Stimulated activated effector memory CD8-positive, alpha-beta T cell treated with anti-CD3 and anti-CD28 coated beads, Interleukin-12 subunit alpha, Interleukin-12 subunit beta, amount 100 ng/mL, for 72 hours (primary cell): ENCODE results near the gene P2RY8.
"Not testable (repeated sequence)": the region's sequence is repeated elsewhere in the genome, so short reads cannot be mapped to it uniquely, and the experiment has no call there.

Source experiments
- ATAC-seq: fragments of 150-1000 bp; cut with Tn5 transposase; 2 replicates; pipeline ENCODE4 v1.10.0; 2021
- DNase-seq, 2 donors: peaks; one replicate each; pipeline ENCODE4 v3.0.0; 2021 to 2022; ENCODE audit warnings: low spot score in 2 of 2
- H3K27ac Mint-ChIP-seq: one replicate; pipeline ENCODE4 v1.8.0; 2022; ENCODE audit warnings: mild to moderate bottlenecking, mixed read lengths
- H3K36me3 Mint-ChIP-seq: one replicate; pipeline ENCODE4 v1.8.0; 2022; ENCODE audit warnings: mild to moderate bottlenecking, mixed read lengths
- H3K4me1 Mint-ChIP-seq: one replicate; pipeline ENCODE4 v1.8.0; 2022; ENCODE audit warnings: mixed read lengths
- H3K4me3 Mint-ChIP-seq: one replicate; pipeline ENCODE4 v1.8.0; 2022; ENCODE audit warnings: mild to moderate bottlenecking, mixed read lengths
- H3K9me3 Mint-ChIP-seq: one replicate; pipeline ENCODE4 v1.8.0; 2022; ENCODE audit warnings: mixed read lengths

Gene P2RY8

GRCh38 chrX:1531096-1531890 is 5.7 kb downstream of the P2RY8 start:
- Mint-ChIP-seq H3K9me3 (no peaks in the 10 kb centered on the region), H3K4me1 (peaks cover 6% of the 10 kb centered on the region), H3K27ac (no peak overlapping the region), H3K36me3 (peaks cover 22% of the 10 kb centered on the region), H3K4me3 (no peak overlapping the region)
- ATAC-seq (no peak), DNase-seq (peak in 1 of 2 donors; percentile 74)

GRCh38 chrX:1529756-1530155 is 7.2 kb downstream of the P2RY8 start:
- Mint-ChIP-seq H3K9me3 (no peaks in the 10 kb centered on the region), H3K36me3 (peaks cover 7% of the 10 kb centered on the region), H3K27ac (no peak overlapping the region), H3K4me3 (no peak overlapping the region), H3K4me1 (peaks cover 6% of the 10 kb centered on the region)
- DNase-seq: peak in 1 of 2 donors; percentile 68
- ATAC-seq: peak; percentile 30

- DNase-seq (peak in 1 of 2 donors; percentile 74), ATAC-seq (peak; percentile 58)
- Mint-ChIP-seq H3K4me1 (peaks cover 6% of the 10 kb centered on the region), H3K27ac (no peak overlapping the region), H3K4me3 (no peak overlapping the region), H3K36me3 (peaks cover 2% of the 10 kb centered on the region), H3K9me3 (no peaks in the 10 kb centered on the region)
Observed at GRCh38 chrX:1529328-1529727, 7.7 kb downstream of the P2RY8 start.

- Mint-ChIP-seq H3K4me3 (no peak overlapping the region), H3K4me1 (peaks cover 6% of the 10 kb centered on the region), H3K9me3 (no peaks in the 10 kb centered on the region), H3K27ac (no peak overlapping the region), H3K36me3 (no peaks in the 10 kb centered on the region)
- ATAC-seq: no peak
- peak in 1 of 2 donors; percentile 68 for DNase-seq
Observed at GRCh38 chrX:1528884-1529203, 8.1 kb downstream of the P2RY8 start.

GRCh38 chrX:1528186-1528883 is 8.7 kb downstream of the P2RY8 start:
- Mint-ChIP-seq H3K27ac (no peak overlapping the region), H3K9me3 (no peaks in the 10 kb centered on the region), H3K4me1 (peaks cover 7% of the 10 kb centered on the region), H3K4me3 (no peak overlapping the region), H3K36me3 (no peaks in the 10 kb centered on the region)
- ATAC-seq (peak; percentile 90), DNase-seq (peak in 1 of 2 donors; percentile 79)

- no peak overlapping the region for H3K4me3 Mint-ChIP-seq
- no peak overlapping the region for H3K27ac Mint-ChIP-seq
- H3K4me1 Mint-ChIP-seq: peaks cover 7% of the 10 kb centered on the region
- H3K9me3 Mint-ChIP-seq: no peaks in the 10 kb centered on the region
- DNase-seq: no peak
- H3K36me3 Mint-ChIP-seq: no peaks in the 10 kb centered on the region
- ATAC-seq: no peak
Observed at GRCh38 chrX:1527457-1527856, 9.5 kb downstream of the P2RY8 start.

- Mint-ChIP-seq H3K36me3 (no peaks in the 10 kb centered on the region), H3K27ac (no peak overlapping the region), H3K4me1 (peaks cover 16% of the 10 kb centered on the region), H3K4me3 (no peak overlapping the region), H3K9me3 (no peaks in the 10 kb centered on the region)
- ATAC-seq (no peak), DNase-seq (no peak)
Observed at GRCh38 chrX:1526565-1526964, 10.4 kb downstream of the P2RY8 start.

- no peaks in the 10 kb centered on the region for H3K36me3 Mint-ChIP-seq
- DNase-seq (no peak), ATAC-seq (no peak)
- H3K27ac Mint-ChIP-seq: no peak overlapping the region
- no peak overlapping the region for H3K4me3 Mint-ChIP-seq
- H3K4me1 Mint-ChIP-seq: peaks cover 24% of the 10 kb centered on the region
- no peaks in the 10 kb centered on the region for H3K9me3 Mint-ChIP-seq
Observed at GRCh38 chrX:1525583-1526355, 11.2 kb downstream of the P2RY8 start.

GRCh38 chrX:1524874-1525582 is 12.0 kb downstream of the P2RY8 start:
- Mint-ChIP-seq H3K36me3 (no peaks in the 10 kb centered on the region), H3K27ac (no peak overlapping the region), H3K4me1 (peaks cover 32% of the 10 kb centered on the region), H3K4me3 (no peak overlapping the region), H3K9me3 (peaks cover 4% of the 10 kb centered on the region)
- ATAC-seq: no peak
- DNase-seq: peak in 1 of 2 donors; percentile 55

- not testable (repeated sequence) for DNase-seq, H3K4me3 Mint-ChIP-seq, ATAC-seq, H3K9me3 Mint-ChIP-seq, H3K36me3 Mint-ChIP-seq
- Mint-ChIP-seq H3K4me1 (peaks cover 51% of the 10 kb centered on the region), H3K27ac (peak overlapping the region; percentile 96)
Observed at GRCh38 chrX:1522905-1523304, 14.1 kb downstream of the P2RY8 start.

GRCh38 chrX:1521459-1521956 is 15.5 kb downstream of the P2RY8 start:
- peak overlapping the region; percentile 96 for H3K27ac Mint-ChIP-seq
- DNase-seq (peak; percentile 26 to 85), ATAC-seq (peak; percentile 80)
- peak overlapping the region; percentile 67 for H3K4me3 Mint-ChIP-seq
- peaks cover 64% of the 10 kb centered on the region for H3K4me1 Mint-ChIP-seq
- peaks cover 14% of the 10 kb centered on the region for H3K36me3 Mint-ChIP-seq
- peaks cover 4% of the 10 kb centered on the region for H3K9me3 Mint-ChIP-seq

GRCh38 chrX:1520350-1520749 is 16.6 kb downstream of the P2RY8 start:
- Mint-ChIP-seq H3K9me3 (peaks cover 4% of the 10 kb centered on the region), H3K4me1 (peaks cover 69% of the 10 kb centered on the region), H3K4me3 (peak overlapping the region; percentile 67), H3K36me3 (peaks cover 26% of the 10 kb centered on the region), H3K27ac (peak overlapping the region; percentile 96)
- ATAC-seq: no peak
- DNase-seq: no peak

- no peak for ATAC-seq
- H3K27ac Mint-ChIP-seq: peak overlapping the region; percentile 96
- peaks cover 69% of the 10 kb centered on the region for H3K4me1 Mint-ChIP-seq
- peak overlapping the region; percentile 8 for H3K4me3 Mint-ChIP-seq
- peaks cover 31% of the 10 kb centered on the region for H3K36me3 Mint-ChIP-seq
- no peak for DNase-seq
- H3K9me3 Mint-ChIP-seq: peaks cover 4% of the 10 kb centered on the region
Observed at GRCh38 chrX:1519022-1519497, 17.9 kb downstream of the P2RY8 start.

- peaks cover 73% of the 10 kb centered on the region for H3K4me1 Mint-ChIP-seq
Observed at GRCh38 chrX:1518512-1518911, 18.5 kb downstream of the P2RY8 start.

More at GRCh38 chrX:1518512-1518911, 18.5 kb downstream of the P2RY8 start:
- peak overlapping the region; percentile 8 for H3K4me3 Mint-ChIP-seq
- peaks cover 36% of the 10 kb centered on the region for H3K36me3 Mint-ChIP-seq
- H3K27ac Mint-ChIP-seq: peak overlapping the region; percentile 96
- no peak for ATAC-seq
- peak in 1 of 2 donors; percentile 40 for DNase-seq
- H3K9me3 Mint-ChIP-seq: peaks cover 4% of the 10 kb centered on the region
